HL-60 (cell line): ENCODE results near the gene SGCE.

Experiments used
- DNase-seq, 2 experiments: peaks; one replicate each; pipeline ENCODE4 v3.0.0-alpha.2; 2010 to 2020; ENCODE audit warnings: low read depth in 1 of 2, low spot score in 1 of 2
- H3K27ac ChIP-seq: fragments of 250-450 bp; sonication (Bioruptor Pico); replicated peaks from 2 replicates; pipeline ENCODE4 v1.5.1; 2020; ENCODE audit warnings: mild to moderate bottlenecking, moderate library complexity
- H3K27me3 ChIP-seq: fragments of 250-450 bp; sonication (Bioruptor Pico); 2 replicates; pipeline ENCODE4 v1.5.1; 2021; ENCODE audit warnings: mild to moderate bottlenecking, moderate library complexity; ENCODE audit not compliant: insufficient read depth, poor library complexity, severe bottlenecking
- H3K4me3 ChIP-seq: replicated peaks from 2 replicates; pipeline ENCODE4 v1.5.1; 2011; ENCODE audit warnings: mild to moderate bottlenecking, control low read depth, low read length; ENCODE audit not compliant: insufficient read depth
- CTCF ChIP-seq: IDR thresholded peaks from one replicate; pipeline ENCODE4 v1.5.1; 2011; ENCODE audit warnings: low read length, control low read depth, inconsistent platforms; ENCODE audit not compliant: insufficient read depth
- GABPA ChIP-seq: IDR thresholded peaks from 2 replicates; pipeline ENCODE4 v1.6.1; 2012; ENCODE audit warnings: low read depth
- POLR2AphosphoS5 ChIP-seq: IDR thresholded peaks from 2 replicates; pipeline ENCODE4 v1.6.1; 2012; ENCODE audit warnings: low read depth
- REST ChIP-seq: IDR thresholded peaks from 2 replicates; pipeline ENCODE4 v1.6.1; 2012; ENCODE audit warnings: low read depth; ENCODE audit not compliant: insufficient replicate concordance
- SPI1 ChIP-seq: IDR thresholded peaks from 2 replicates; pipeline ENCODE4 v1.6.1; 2012; ENCODE audit warnings: low read depth, mild to moderate bottlenecking, borderline replicate concordance

Gene SGCE

GRCh38 chr7:94648731-94649130 is 7.2 kb downstream of the SGCE start:
- no peak overlapping the region for H3K4me3 ChIP-seq
- TF ChIP-seq CTCF = no peak
- TF ChIP-seq POLR2AphosphoS5 = no peak
- no peak for TF ChIP-seq GABPA
- no peak for TF ChIP-seq REST
- TF ChIP-seq SPI1 = no peak
- DNase-seq = no peak
- peaks cover 14% of the 10 kb centered on the region for H3K27me3 ChIP-seq
- no peak overlapping the region for H3K27ac ChIP-seq

GRCh38 chr7:94647295-94647694 is 8.6 kb downstream of the SGCE start:
- DNase-seq = no peak
- Histone ChIP-seq H3K27ac (no peak overlapping the region), H3K4me3 (no peak overlapping the region), H3K27me3 (peaks cover 11% of the 10 kb centered on the region)
- no peak for TF ChIP-seq SPI1
- TF ChIP-seq CTCF = no peak
- TF ChIP-seq POLR2AphosphoS5 = no peak
- TF ChIP-seq REST = no peak
- TF ChIP-seq GABPA = no peak

GRCh38 chr7:94643771-94644545 is 12.0 kb downstream of the SGCE start:
- no peak for DNase-seq
- no peak overlapping the region for H3K4me3 ChIP-seq

More at GRCh38 chr7:94643771-94644545, 12.0 kb downstream of the SGCE start:
- no peak for TF ChIP-seq REST
- H3K27ac ChIP-seq = no peak overlapping the region
- H3K27me3 ChIP-seq = peaks cover 8% of the 10 kb centered on the region
